Neutrophil (primary cell): ENCODE results near the gene SULT4A1.

ENCODE experiments used
- H3K27ac ChIP-seq: fragments of 200-600 bp; sonication (generic); 2 replicates; pipeline ENCODE4 v1.5.1; 2016; ENCODE audit warnings: mild to moderate bottlenecking, moderate library complexity
- H3K27me3 ChIP-seq: fragments of 200-600 bp; sonication (generic); 2 replicates; pipeline ENCODE4 v1.6.0; 2016; ENCODE audit warnings: mild to moderate bottlenecking
- H3K36me3 ChIP-seq: fragments of 200-600 bp; sonication (generic); 2 replicates; pipeline ENCODE4 v1.5.1; 2017
- H3K4me1 ChIP-seq, 2 experiments: fragments of 200-600 bp in 1 of 2; sonication (generic) in 1 of 2; 1 replicate in 1 of 2; 2 replicates in 1 of 2; pipeline versions ENCODE4 v1.5.1 to v1.6.1; 2013 to 2016; ENCODE audit warnings: low read depth in 1 of 2, low read length in 1 of 2, mild to moderate bottlenecking in 1 of 2, moderate library complexity in 1 of 2; ENCODE audit not compliant: control insufficient read depth in 1 of 2, insufficient read depth in 1 of 2
- H3K4me3 ChIP-seq, 2 experiments: fragments of 200-600 bp in 1 of 2; sonication (generic) in 1 of 2; 1 replicate in 1 of 2; 2 replicates in 1 of 2; pipeline ENCODE4 v1.5.1; 2013 to 2016; ENCODE audit warnings: low read depth in 1 of 2, low read length in 1 of 2, mild to moderate bottlenecking in 1 of 2, moderate library complexity in 1 of 2
- H3K9me3 ChIP-seq: fragments of 200-600 bp; sonication (generic); 2 replicates; pipeline ENCODE4 v1.5.1; 2016
- CTCF ChIP-seq: fragments of 200-600 bp; sonication (generic); IDR thresholded peaks from 2 replicates; pipeline ENCODE4 v1.5.1; 2016; ENCODE audit warnings: antibody characterized with exemption

The SULT4A1 gene

DNA sequence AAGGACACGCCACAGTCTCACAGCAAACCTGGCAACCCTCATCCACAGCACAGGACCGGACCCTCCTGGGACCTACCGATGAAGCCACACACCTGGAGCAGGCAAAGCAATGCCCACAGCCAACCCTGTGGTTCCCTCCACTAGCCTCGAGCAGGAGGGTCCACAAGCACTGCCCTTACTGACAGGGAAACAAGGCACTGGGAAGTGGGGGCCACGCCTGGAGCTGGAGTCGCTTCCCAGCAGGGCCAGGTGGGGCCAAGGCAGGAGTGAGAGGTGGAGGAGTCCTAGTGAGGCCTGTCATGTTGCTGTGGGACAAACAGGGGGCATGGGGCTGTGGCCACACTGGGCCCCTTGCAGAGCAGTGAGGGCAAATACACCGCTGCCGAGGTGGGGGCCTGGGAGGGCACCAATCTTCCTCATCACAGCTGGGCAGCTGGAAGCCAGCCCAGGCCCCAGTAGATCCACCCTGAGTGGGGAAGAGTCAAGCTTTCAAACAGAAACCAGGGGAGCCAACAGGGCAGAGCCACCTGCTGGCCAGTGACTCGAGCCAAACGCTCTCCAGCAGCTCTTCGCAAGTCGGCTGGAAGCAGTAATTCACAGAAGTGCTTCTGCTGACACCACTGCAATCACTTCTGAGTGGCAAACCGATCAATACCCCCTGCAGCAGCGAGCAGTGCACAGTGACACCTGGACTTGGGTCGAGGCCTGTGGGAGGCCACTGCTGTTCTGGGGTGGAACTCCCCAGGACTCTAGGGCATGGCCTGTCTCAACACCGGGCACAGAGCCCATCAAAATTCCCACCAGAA, 13.7 kb downstream of the SULT4A1 start:
- no peak overlapping the region for H3K27ac ChIP-seq
- H3K36me3 ChIP-seq = no peaks in the 10 kb centered on the region
- H3K4me1 ChIP-seq = no peaks in the 10 kb centered on the region
- H3K4me3 ChIP-seq = no peak overlapping the region
- H3K27me3 ChIP-seq = no peaks in the 10 kb centered on the region
- no peak for TF ChIP-seq CTCF
- no peaks in the 10 kb centered on the region for H3K9me3 ChIP-seq

DNA sequence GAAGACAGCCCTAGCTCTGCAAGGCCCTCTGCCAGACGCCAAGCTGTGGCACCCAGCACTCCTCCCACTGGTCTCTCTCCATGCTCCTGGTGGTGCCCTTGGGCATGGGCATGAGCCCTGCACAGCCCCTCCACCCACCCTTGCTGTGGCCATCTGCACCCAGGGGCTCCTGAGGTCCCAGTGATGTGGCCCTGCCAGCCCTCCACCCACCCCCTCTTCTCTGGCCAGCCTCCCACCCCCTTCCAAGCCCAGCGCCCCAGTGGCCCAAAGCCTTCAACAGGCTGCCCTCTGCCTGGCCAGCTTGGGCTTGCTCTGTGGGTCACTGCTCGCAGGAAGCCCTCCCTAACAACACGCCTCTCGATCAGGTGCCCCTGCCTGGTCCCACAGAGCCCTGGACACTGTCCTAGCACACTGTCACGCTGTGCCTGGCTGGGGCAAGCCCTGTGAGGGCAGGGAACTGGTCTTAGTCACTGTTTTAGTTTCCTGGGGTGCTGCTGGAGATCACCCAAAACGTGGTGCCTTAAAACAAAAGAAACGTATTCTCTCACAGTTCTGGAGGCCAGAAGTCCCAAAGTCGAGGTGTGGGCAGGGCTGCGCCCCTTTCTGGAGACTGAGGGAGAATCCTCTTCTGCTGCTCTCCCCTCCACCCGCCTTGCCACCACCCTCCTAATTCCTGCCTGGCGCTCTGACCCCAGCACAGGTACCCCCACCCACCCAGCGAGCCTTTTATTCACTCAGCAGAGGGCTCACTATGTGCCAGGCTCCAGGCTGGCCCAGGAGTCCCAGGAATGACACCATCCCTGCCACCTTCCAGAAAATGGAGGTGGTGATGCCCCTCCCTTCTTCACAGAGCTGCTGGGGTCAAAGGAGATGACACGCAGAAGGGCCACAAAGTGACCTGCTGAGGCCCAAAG, 14.7 kb downstream of the SULT4A1 start:
- no peaks in the 10 kb centered on the region for H3K9me3 ChIP-seq
- no peaks in the 10 kb centered on the region for H3K27me3 ChIP-seq
- no peak overlapping the region for H3K27ac ChIP-seq
- no peaks in the 10 kb centered on the region for H3K4me1 ChIP-seq
- H3K4me3 ChIP-seq = no peak overlapping the region
- TF ChIP-seq CTCF = no peak
- H3K36me3 ChIP-seq = no peaks in the 10 kb centered on the region

DNA sequence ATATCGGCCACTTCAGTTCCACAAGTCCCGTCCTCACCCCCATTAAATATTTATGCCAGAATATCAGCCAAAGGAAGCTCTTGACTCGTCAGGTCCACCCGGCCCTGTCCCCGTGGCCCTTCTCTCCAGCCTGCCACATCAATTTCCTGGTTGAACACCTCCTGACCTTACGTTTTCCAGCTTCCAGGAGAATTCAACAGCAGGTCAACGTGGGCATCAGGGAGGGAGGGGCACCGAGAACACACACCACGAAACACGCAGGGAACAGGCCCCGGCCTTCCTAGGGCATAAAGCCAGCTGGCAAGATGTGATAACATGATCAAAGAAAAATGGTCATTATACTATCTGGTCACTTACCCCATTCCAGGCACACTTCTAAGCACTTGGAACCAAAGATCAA, 15.3 kb downstream of the SULT4A1 start:
- Histone ChIP-seq H3K36me3 (no peaks in the 10 kb centered on the region), H3K4me1 (no peaks in the 10 kb centered on the region), H3K27me3 (no peaks in the 10 kb centered on the region), H3K4me3 (no peak overlapping the region), H3K9me3 (no peaks in the 10 kb centered on the region), H3K27ac (no peak overlapping the region)
- no peak for TF ChIP-seq CTCF

DNA sequence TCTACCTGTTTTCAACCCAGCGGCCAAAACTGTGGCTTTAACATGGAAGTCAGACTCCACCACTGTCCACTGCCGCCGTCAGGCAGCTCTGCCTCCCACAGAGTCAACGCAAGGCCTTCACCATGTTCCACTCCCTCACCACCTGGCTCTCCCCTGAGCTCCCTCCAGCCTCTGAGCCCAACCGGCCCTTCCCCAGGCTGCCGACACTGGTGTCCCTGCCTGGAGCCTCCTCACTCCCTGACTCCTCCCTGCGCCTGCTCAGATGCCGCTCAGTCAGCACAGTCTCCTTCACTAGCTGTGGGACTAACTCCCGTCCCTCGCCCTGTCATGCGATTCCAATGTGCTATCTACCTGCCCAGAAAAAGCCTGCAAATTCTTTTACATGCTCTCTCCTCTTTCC, 16.3 kb downstream of the SULT4A1 start:
- no peak overlapping the region for H3K27ac ChIP-seq
- H3K27me3 ChIP-seq = no peaks in the 10 kb centered on the region

More for the DNA sequence above, 16.3 kb downstream of the SULT4A1 start:
- no peaks in the 10 kb centered on the region for H3K4me1 ChIP-seq
- no peaks in the 10 kb centered on the region for H3K9me3 ChIP-seq
- no peak for TF ChIP-seq CTCF
- H3K36me3 ChIP-seq = no peaks in the 10 kb centered on the region
- H3K4me3 ChIP-seq = no peak overlapping the region
